AG04449 (cell line): ENCODE data around the gene NKX2-4.

Experiments used
- CTCF ChIA-PET: fragments of 350-600 bp; formaldehyde crosslinking; extraction: SDS; loops from one replicate; lab custom pipeline; 2021; ENCODE audit warnings: antibody characterized with exemption; lab: Yijun Ruan, JAX
- POLR2A ChIA-PET: fragments of 400-600, 350-600 bp; formaldehyde crosslinking; extraction: SDS; loops from one replicate; lab custom pipeline; 2020; ENCODE audit warnings: antibody characterized with exemption, inconsistent platforms; lab: Yijun Ruan, JAX
- DNase-seq: peaks from one replicate; pipeline ENCODE4 v3.0.0-alpha.2; 2010; ENCODE audit warnings: low read depth, low spot score
- H3K4me3 ChIP-seq: 2 replicates; pipeline ENCODE4 v1.5.1; 2011; ENCODE audit warnings: low read depth, mild to moderate bottlenecking, control low read depth, low read length
- CTCF ChIP-seq: IDR thresholded peaks from one replicate; pipeline ENCODE4 v1.5.1; 2011; ENCODE audit warnings: mild to moderate bottlenecking, moderate library complexity, low read length, control low read depth, inconsistent platforms; ENCODE audit not compliant: insufficient read depth; ENCODE audit errors: missing control alignments

The NKX2-4 gene

GRCh38 chr20:21380711-21381110 is 16.6 kb downstream of the NKX2-4 start:
- DNase-seq: no peak
- ChIA-PET POLR2A (no interaction called here), CTCF (interaction anchor here (1.4 to 4.1 kb wide), 4 partner anchors 10 to 145 kb away, joined by 4 to 18 read pairs (median 6); no protein-coding TSS in a partner anchor)
- no peak overlapping the region for H3K4me3 ChIP-seq
- TF ChIP-seq CTCF: no peak

- POLR2A ChIA-PET: no interaction called here
- DNase-seq: no peak
- H3K4me3 ChIP-seq: no peak overlapping the region
- TF ChIP-seq CTCF: no peak
- CTCF ChIA-PET: interaction anchor here (0.9 kb wide), 1 partner anchor 16 kb away, joined by 3 read pairs; no protein-coding TSS in a partner anchor
Measured at GRCh38 chr20:21378259-21378658, 19.1 kb downstream of the NKX2-4 start.

- ChIA-PET CTCF (no interaction called here), POLR2A (no interaction called here)
- no peak overlapping the region for H3K4me3 ChIP-seq
- no peak for TF ChIP-seq CTCF
- DNase-seq: no peak
Measured at GRCh38 chr20:21377701-21378100, 19.6 kb downstream of the NKX2-4 start.

GRCh38 chr20:21376626-21377025 is 20.7 kb downstream of the NKX2-4 start:
- POLR2A ChIA-PET: no interaction called here
- no peak for TF ChIP-seq CTCF
- CTCF ChIA-PET: no interaction called here

GRCh38 chr20:21373436-21373835 is 23.9 kb downstream of the NKX2-4 start:
- CTCF ChIA-PET: no interaction called here
- H3K4me3 ChIP-seq: no peak overlapping the region
- POLR2A ChIA-PET: no interaction called here
- DNase-seq: no peak
- TF ChIP-seq CTCF: no peak

More at GRCh38 chr20:21376626-21377025, 20.7 kb downstream of the NKX2-4 start:
- no peak overlapping the region for H3K4me3 ChIP-seq
- no peak for DNase-seq

- DNase-seq: no peak
- no peak overlapping the region for H3K4me3 ChIP-seq
- ChIA-PET POLR2A (no interaction called here), CTCF (interaction anchor here (0.9 to 1.6 kb wide), 3 partner anchors 15 to 137 kb away, joined by 3 read pairs; no protein-coding TSS in a partner anchor)
- no peak for TF ChIP-seq CTCF
Measured at GRCh38 chr20:21372016-21372415, 25.3 kb downstream of the NKX2-4 start.
